Astrocyte of the spinal cord (primary cell): Measurements from ENCODE around the gene ZBTB49.

Experiments used
- DNase-seq: peaks from one replicate; pipeline ENCODE4 v3.0.0; 2011; ENCODE audit warnings: low read depth, low spot score
- H3K4me3 ChIP-seq: 2 replicates; pipeline ENCODE4 v1.5.1; 2011; ENCODE audit warnings: low read depth, mild to moderate bottlenecking, low read length, moderate library complexity
- CTCF ChIP-seq: IDR thresholded peaks from 2 replicates; pipeline ENCODE4 v1.5.1; 2012; ENCODE audit warnings: low read depth, mild to moderate bottlenecking, low read length, inconsistent platforms
- in situ Hi-C: cut with HindIII; loops from 2 replicates; pipeline ENCODE4 v1.10.0; 2017; ENCODE audit warnings: low sequenced_read_pairs

The ZBTB49 gene

GRCh38 chr4:4349867-4350266, 59.8 kb downstream of the ZBTB49 start:
- H3K4me3 ChIP-seq = no peak overlapping the region
- DNase-seq = no peak
- in situ Hi-C loops = no loop called here
- TF ChIP-seq CTCF = no peak

GRCh38 chr4:4350909-4351308, 60.9 kb downstream of the ZBTB49 start:
- no peak overlapping the region for H3K4me3 ChIP-seq
- no peak for DNase-seq
- in situ Hi-C loops = no loop called here
- TF ChIP-seq CTCF = no peak

DNA sequence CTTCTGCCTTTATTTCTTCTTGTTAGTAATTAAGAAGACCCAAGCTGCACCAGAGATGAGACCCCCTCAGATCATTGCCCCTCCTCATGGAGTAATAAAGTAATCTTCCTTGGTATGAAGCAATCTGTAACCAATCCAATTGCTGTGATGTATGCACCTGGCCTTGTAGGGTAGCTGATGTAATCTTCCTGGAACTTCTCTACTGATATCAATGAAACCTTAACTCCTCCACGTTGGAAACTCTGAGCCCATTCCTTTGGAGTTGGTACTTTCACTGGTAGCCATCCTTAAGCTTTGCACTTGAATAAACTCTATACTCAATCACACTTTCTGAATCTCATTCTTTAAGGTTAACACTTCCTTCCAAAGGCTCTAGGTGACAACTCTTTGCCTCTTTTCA, 65.3 kb downstream of the ZBTB49 start:
- H3K4me3 ChIP-seq = no peak overlapping the region
- no peak for DNase-seq
- TF ChIP-seq CTCF = no peak
- in situ Hi-C loops = no loop called here

GRCh38 chr4:4356106-4357041, 66.3 kb downstream of the ZBTB49 start:
- TF ChIP-seq CTCF = no peak
- in situ Hi-C loops = no loop called here
- no peak overlapping the region for H3K4me3 ChIP-seq
- DNase-seq = no peak

DNA sequence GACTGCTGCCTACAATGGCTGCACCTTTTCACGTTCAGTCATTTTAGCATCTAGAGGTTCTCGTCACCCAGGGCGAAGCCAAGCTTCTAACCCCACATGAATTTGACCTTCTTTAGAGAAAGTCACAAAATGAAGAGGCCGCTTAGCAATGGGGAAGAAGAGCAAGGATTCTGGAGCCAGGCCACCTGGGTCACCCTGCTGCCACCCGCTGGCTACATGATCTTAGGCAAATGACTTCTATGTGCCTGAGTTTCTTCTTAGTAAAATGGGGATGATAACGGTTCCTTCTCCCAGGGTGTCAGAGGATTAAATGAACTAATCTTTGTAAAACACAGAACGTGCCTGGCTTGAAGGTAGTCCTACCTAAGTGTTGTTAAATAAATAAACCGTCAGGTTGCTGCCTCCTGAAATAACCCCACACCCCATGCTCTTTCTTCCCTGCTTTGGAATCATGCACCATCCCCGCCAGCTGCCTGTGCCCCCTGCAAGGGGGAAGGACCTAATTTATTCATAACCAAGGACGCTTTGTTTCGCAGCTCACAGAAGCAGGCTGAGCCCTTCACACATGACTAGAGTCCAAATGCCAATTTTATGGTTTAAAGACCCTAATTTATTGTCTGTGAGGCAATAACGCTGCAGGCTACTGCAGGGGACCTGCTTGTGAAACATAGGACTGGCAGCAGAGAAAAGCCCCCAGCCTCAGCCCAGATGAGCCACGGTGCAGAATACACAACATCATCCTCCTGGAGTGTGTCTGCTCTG, 68.2 kb downstream of the ZBTB49 start:
- TF ChIP-seq CTCF = no peak
- in situ Hi-C loops = no loop called here
- DNase-seq = no peak
- no peak overlapping the region for H3K4me3 ChIP-seq

DNA sequence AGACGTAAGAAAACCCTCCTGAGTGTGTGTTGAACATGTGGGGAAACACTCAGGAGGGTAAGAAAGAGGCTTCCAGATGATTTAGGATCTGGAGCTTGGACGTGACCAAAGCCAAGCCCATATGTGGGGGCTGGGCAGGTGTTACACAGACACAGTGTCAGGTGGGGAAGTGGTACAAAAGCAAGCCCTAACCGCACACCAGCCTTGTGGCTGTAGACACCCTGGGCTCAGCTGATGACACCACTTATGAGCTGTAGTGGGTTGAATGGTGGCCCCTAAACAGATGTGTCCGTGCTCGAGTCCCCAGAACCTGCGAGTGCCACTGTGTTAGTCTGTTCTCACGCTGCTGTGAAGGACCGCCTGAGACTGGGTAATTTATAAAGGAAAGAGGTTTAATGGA, 71.8 kb downstream of the ZBTB49 start:
- in situ Hi-C loops = no loop called here
- DNase-seq = no peak
- TF ChIP-seq CTCF = no peak
- H3K4me3 ChIP-seq = no peak overlapping the region
